ENCODE measurements around the gene CPED1.

DNA sequence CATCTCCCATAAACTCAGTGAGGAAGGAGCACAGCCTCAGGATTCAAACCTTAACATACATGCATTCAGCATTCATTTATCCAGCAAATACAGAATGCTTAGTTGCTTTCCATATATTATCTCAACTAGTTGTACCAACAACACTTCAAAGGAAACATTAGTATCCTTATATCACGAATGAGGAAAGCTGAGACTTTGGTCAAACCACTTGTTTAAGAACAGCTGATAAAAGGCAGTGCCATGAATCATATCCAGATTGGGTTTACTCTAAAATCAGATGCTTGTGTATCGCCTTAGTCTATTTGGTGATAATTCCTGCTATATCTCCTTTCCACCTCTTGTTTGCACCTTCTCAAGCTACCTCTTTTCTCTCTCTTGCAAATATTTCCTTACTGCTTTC is 1.9 kb upstream of the CPED1 start:
- TF ChIP-seq, protein P1, sequence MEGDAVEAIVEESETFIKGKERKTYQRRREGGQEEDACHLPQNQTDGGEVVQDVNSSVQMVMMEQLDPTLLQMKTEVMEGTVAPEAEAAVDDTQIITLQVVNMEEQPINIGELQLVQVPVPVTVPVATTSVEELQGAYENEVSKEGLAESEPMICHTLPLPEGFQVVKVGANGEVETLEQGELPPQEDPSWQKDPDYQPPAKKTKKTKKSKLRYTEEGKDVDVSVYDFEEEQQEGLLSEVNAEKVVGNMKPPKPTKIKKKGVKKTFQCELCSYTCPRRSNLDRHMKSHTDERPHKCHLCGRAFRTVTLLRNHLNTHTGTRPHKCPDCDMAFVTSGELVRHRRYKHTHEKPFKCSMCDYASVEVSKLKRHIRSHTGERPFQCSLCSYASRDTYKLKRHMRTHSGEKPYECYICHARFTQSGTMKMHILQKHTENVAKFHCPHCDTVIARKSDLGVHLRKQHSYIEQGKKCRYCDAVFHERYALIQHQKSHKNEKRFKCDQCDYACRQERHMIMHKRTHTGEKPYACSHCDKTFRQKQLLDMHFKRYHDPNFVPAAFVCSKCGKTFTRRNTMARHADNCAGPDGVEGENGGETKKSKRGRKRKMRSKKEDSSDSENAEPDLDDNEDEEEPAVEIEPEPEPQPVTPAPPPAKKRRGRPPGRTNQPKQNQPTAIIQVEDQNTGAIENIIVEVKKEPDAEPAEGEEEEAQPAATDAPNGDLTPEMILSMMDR (IDR thresholded peaks at IDR 0.05), result no peak
- no peak for TF ChIP-seq ZFX (IDR thresholded peaks at IDR 0.05; ENCODE audit: borderline replicate concordance)

Data from 22Rv1 (cell line).